RWPE1 (cell line): ENCODE measurements around the gene MERTK.

ENCODE experiments used
- CTCF ChIA-PET: fragments of 350-600 bp; sonication (Branson Sonifier 250); formaldehyde crosslinking; extraction: SDS; loops from one replicate; lab custom pipeline; 2021; lab: Yijun Ruan, JAX
- POLR2A ChIA-PET: fragments of 400-600 bp; formaldehyde crosslinking; extraction: SDS; loops from one replicate; lab custom pipeline; 2020; ENCODE audit warnings: antibody characterized with exemption; ENCODE audit not compliant: low non-redundant PET; lab: Yijun Ruan, JAX
- DNase-seq: peaks from one replicate; pipeline ENCODE4 v3.0.0; 2012; ENCODE audit warnings: low spot score
- H3K27ac ChIP-seq: fragments of 450-650 bp; 2 replicates; pipeline ENCODE4 v1.5.1; 2017
- CTCF ChIP-seq: fragments of 450-650 bp; conservative IDR thresholded peaks from 2 replicates; pipeline ENCODE4 v1.5.1; 2017; ENCODE audit warnings: low read depth, mild to moderate bottlenecking

Gene MERTK

GRCh38 chr2:111965062-111965461 lies 66.7 kb downstream of the MERTK start:
- ChIA-PET POLR2A (no interaction called here), CTCF (no interaction called here)
- no peak for TF ChIP-seq CTCF
- H3K27ac ChIP-seq, result no peak overlapping the region
- no peak for DNase-seq

GRCh38 chr2:111966241-111966640 lies 67.8 kb downstream of the MERTK start:
- POLR2A ChIA-PET, result no interaction called here
- no peak for DNase-seq
- CTCF ChIA-PET, result no interaction called here
- TF ChIP-seq CTCF, result no peak
- no peak overlapping the region for H3K27ac ChIP-seq

- CTCF ChIA-PET, result no interaction called here
- no peak for DNase-seq
- no peak for TF ChIP-seq CTCF
- POLR2A ChIA-PET, result no interaction called here
- no peak overlapping the region for H3K27ac ChIP-seq
These were observed 68.6 kb downstream of the MERTK start for GRCh38 chr2:111967018-111967417.

- no peak for DNase-seq
- ChIA-PET CTCF (interaction anchor here (1.0 kb wide), 1 partner anchor 11 kb away, joined by 5 read pairs; no protein-coding TSS in a partner anchor), POLR2A (no interaction called here)
- H3K27ac ChIP-seq, result no peak overlapping the region
- TF ChIP-seq CTCF, result no peak
These were observed 72.0 kb downstream of the MERTK start for GRCh38 chr2:111970453-111970852.

- no peak for TF ChIP-seq CTCF
- DNase-seq, result no peak
- no peak overlapping the region for H3K27ac ChIP-seq
- CTCF ChIA-PET, result no interaction called here
- POLR2A ChIA-PET, result no interaction called here
These were observed 74.7 kb downstream of the MERTK start for GRCh38 chr2:111972955-111973565.

GRCh38 chr2:111973701-111974100 lies 75.3 kb downstream of the MERTK start:
- ChIA-PET CTCF (no interaction called here), POLR2A (no interaction called here)
- TF ChIP-seq CTCF, result no peak
- no peak for DNase-seq
- no peak overlapping the region for H3K27ac ChIP-seq
